GM21528 (cell line): ENCODE measurements around the gene CFAP45.

Source experiments
- ATAC-seq: cut with Tn5 transposase; IDR thresholded peaks from one replicate; pipeline ENCODE4 v1.9.1; 2021; ENCODE audit warnings: mild to moderate bottlenecking, moderate library complexity; ENCODE audit not compliant: unreplicated experiment, low FRiP score

The CFAP45 gene

DNA sequence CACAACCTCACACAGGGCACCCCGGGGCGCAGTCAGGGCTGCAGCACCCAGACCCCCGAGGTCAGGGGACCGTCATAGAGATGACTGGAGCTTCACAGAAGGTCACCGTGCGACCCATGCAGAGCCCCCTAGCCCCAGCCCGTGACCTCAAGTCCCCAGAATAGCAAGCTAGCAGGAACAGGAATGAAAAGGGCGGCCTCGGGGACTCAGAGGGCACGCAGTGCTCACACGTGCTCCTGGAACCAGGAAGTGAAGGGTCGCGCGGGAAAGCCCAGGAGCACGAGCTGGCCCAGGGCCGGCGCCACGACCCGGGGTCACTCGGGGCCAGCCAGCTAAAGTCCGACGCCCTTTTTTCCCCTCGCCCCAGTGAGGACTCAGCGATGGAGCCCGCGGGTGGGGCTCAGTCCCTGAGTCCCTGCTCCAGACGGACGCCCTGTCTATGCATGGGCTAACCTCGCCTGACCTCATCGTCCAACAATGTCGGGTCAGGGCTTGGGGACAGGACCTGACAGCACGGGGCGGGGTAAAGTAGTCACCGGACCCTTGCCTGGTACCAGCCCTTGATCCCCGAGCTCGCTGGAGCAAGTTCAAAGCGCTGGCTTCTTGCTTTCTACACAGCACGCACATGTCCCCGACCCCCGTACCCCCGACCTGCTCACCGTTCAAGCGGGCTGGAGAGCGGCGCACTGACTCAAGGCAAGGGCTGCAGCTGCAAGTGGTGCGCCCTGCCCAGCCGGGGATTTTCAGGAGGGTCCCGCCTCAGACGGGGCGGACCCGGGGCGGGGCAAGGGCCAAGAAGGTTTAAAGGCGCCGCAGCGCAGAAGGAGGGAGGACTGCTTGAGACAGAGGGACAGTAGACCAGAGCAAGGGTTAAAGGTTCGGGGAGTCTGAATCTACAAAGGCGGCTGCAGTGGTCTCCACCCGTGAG lies 25.1 kb upstream of the CFAP45 start, which contains the start of gene TAGLN2:
Gene TAGLN2, minus strand, starts transcription at position 717 of the 928 bp plus-strand sequence. CDS start 4,998 bp downstream, outside the sequence.
- ATAC-seq = peak; percentile 65

DNA sequence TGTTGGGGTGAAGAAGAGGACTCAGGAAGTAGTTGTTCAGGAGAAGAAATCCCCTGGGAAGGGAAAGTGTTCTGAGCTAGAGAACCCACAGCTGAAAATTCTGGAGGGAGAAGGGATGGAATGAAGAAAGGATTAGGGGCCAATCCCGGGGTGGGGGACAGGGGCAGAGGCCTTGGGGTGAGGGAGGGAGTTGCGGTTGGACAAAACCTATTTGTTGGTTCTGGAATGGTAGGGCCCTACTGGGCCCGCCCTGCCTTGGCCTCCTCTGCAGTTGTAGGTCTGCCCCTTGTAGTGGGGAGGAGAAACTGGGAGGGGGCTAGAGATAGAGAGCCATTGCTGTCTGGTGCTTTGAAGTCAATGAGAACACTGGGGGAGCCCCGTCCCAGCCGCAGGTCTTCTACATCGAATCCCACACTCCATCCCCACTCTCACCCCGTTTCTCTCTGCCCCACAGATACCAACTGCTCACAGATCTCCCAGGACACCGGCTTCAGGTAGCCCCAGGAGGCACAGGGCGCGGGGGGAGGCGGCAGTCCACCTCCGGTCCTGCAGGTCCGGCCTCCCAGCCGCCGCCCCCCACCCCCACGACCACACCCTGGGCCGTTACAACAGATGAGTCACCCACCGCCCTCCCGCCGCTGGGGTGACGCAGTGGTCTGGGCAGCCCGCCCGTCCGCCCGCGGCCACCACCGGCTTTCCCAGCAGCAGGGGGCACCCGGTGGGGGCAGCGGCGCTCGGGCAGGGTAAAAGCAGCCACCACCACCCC lies 24.2 kb upstream of the CFAP45 start:
- no peak for ATAC-seq

DNA sequence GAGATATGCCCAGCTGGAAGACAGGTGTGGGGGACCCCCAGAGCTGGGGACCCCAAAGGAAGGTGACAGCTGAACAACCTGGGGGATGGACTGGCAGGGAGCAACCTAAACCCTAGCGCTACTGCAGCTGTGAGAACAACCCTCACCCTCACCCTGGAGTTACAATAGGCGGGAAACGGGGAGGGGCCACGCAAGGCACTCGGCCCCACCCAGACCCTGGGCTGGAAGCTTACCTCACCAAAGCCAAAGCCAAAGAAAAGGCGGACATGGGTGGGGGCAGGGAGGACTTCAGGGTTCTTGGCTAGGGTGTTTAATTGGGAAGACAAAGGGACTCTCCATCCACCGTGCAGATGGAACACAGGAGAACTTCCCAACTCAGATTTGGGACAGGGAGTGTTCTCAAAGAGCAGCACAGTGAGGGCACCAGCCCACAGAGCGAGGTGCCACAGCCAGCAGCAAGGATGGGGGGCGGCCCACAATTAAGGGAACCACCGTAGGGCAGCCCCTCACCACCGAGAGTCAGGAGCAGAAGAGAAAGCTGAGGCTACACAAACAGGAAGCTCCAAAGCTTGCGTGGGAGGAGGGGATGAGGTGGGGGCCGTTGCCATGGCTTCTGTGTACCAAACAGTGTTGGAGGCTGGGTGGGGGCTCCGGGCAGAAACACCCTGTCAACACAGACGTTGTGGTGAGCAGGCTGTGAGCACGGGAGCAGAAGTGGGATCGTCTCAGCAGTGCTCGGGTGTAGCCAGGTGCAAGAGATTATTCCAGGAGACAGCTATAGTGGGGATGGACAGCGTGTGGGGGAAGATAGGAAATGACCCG lies 23.4 kb upstream of the CFAP45 start:
- peak; percentile 29 for ATAC-seq

DNA sequence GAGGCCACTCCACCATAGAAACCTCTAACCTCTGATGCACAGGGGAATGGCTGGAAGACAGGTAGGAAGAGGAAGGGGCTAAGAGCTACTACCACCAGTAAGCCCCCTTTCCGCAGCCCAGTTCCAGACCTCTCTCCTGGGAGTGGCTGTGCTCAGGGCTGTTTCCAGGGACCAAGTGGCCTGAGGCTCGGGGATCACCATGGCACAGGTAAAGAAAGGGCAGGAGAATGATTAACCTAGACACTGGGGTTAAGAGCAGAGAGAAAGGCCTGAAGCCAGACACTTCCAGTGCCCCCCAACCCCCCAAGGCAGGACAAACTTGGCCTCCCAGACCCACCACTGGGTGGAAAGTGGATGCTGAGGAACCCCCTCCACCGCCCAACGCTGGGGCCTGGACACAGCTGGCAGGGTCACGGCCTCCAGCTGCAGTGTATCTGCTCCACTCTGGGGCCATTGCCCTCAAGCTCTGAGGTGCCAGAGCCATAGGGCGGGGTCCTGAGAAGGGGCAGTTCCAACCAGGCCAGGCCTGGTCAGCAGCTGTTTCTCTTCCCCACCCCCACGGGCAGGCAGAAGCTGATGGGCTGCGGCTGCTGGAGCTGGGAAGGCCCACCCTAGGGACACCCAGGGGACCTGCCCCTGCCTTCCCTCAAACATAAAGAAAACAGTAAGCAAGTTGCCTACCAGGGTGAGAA lies 22.7 kb upstream of the CFAP45 start:
- ATAC-seq = no peak

DNA sequence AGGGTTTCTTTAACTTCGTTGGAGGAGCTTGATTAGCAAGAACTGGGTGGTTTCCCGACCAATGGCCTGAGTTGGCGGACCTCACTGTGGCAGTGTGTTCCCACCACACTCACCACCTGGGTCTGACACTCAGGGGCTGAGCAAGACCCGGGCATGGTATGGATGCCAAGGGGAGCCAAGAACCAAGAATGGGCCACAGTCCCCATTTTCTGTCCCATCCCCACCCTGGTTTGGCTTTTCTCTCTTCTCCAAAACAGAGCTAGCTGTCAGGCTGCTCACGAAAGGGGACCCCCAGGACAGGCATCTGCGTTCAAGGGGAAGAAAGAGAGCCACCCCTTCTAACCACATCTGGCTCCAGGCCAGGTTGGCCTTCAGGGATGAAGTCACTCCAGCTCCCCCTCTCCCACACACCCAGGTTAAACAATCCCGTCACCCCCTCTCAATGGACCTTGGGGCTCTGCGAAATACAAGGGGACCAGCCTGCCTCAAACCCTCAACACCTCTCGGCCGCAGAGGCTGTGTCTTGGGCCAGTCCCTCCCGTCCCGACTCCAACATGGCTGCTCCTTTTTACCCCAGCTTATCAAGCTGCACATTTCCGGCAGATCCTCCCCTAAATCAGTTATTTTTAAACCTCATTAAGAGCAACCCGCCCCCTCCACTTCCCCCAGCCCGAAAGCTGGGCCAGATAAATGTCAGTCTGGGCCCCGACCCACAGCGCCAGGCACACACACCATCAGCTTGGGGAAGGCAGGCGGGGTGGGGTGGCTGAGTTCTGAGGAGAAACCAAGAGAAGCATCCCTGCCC lies 21.9 kb upstream of the CFAP45 start:
- ATAC-seq = no peak

DNA sequence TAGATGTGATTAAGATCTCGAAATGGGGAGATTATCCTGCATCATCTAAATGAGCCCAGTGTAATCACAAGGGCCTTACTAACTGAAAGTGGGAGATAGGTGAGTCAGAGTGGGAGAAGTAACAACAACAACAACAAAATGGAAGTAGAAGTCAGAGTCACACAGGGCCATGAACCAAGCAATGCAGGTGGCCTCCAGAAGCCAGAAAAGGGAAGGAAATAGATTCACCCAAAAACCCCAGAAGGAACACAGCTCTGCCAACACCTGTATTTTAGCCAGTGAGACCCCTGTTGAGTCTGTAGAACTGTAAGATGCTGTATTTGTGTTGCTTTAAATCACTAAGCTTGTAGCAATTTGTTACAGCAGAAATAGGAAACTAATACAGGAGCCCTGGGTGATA lies 21.3 kb upstream of the CFAP45 start:
- peak; percentile 24 for ATAC-seq

DNA sequence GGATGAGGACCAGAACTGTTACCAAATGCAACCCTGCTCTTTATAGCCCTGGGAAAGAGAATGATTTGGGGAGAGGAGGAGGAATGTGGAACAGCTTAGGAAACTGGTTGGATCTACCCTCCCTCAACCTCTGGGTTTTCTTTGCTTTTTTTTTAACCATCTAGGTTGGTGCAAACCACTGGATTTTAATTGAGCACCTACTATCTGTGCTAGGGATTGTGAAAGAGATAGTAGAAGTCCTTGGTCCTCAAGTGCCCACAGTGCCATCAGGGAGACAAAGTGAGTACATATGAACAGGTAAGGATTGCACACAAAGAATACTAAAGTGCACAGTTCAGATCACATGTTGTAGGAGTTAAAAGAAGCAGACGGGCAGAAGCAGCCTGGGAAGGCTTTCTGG lies 20.7 kb upstream of the CFAP45 start:
- ATAC-seq = no peak

DNA sequence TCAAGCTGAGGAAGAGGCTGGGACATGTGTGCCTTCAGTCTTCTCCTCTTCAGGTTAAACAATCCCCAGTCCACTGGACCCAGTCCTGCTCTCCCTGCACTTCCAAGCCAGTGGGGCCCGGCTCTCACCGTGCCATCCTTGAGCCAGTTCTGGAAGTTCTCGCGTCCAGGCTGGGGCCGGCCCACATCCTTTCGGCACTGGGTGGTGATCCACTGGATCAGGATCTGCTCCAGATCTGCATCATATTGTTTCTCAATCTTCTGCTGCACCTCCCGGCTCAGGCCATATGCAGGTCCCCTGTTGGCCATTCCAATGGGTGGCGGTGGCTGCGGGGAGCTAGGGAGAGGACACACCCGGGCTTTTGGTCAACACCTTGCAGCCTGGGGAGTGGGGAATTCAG lies 20.2 kb upstream of the CFAP45 start:
- ATAC-seq = no peak

DNA sequence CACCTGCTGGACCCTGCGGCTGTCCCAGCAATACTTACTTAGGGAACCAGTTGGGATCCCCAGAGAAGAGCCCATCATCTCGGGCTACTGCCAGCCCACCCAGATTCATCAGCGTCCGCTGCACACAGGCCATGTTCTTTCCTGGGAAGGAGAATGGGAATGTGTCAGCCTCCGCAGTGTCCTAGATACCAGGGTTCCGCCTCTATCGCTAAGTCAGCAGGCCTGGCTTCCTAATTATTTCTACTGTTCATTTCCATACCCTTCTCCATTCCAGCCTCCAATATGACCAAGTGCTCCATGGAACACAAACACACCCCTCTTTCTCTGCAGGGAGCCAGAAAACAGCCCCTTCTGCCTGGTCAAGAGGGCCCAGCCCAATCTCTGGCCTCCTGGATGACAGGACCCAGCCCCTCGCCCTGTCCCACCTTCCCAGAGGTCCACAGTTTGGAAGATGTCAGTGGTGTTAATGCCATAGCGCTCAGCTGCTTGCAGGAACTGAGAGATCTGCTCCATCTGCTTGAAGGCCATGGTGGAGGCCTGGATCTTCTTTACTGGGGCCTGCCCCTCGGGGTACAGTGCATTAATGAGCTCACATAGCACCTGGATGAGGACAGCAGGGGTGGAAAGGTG lies 19.4 kb upstream of the CFAP45 start:
- ATAC-seq = no peak

DNA sequence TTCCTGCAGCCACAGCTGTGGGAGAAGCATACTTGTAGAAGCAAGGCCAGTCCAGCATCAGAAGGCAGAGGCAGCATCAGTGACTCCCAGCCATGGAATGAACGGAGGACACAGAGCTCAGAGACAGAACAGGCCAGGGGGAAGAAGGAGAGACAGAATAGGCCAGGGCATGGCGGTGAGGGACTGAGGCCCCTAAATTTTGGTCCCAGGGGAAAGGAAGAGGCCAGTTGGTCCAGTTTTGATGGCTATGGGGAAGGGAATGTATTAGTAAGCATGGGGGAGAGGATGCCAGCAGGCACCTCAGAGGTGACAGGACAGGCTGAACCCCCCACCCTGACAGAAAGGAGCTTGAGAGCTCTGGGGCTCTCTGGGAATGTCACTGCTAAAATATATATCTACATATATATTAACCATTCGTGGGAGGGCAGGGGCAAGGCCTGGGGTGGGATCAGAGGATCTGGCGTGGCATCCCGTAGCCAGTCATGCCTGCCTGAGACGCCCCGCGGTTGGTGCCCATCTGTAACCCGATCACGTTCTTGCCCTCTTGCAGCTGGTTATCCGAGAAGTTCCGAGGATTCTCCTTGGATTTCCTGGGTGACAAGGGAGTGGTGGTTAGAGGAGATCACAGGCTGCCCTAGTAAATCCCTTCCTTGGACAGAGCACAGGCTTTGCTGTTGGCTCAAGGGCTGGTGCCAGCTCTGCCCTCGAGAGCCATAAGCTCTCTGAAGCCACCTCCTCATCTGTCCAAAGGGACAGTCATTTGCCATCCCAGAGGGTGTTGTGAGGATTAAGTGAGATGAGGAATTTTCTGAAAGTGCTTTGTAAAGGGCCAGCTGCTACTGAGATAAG lies 18.6 kb upstream of the CFAP45 start:
- ATAC-seq = no peak

DNA sequence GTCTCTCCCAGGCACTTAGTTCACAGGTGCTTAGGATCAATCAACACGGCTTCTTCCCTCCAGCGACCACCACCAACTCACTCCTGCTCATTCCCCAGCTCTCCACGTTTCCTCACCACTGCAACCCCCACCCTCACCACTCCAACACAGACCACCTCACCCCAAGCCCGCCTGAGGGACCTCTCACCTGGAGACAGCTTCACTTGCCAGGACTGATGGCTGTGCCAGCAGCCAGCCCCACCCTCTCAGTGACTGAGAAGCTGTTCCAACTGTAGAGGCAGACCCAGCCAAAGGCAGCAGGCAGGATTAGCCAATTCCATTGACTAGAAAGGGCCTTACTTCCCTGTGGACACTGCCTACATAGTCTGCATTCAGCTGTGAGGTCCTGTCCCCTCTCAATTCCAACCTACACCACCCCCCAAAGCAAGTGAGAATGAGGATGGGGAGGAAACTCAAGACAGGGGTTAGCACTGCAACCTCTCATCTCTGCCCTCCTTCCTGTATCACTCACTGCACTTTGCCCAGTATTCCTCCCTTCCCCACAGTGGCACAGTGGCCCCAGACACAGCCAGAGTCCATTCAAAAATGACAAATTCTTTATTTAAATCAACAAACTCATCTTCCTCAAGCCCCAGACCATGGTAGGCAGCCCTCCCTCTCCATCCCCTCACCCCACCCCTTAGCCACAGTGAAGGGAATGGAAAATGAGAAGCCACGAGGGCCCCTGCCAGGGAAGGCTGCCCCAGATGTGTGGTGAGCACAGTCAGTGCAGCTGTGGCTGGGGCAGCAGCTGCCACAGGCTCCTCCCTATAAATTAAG lies 17.8 kb upstream of the CFAP45 start:
- ATAC-seq = no peak

DNA sequence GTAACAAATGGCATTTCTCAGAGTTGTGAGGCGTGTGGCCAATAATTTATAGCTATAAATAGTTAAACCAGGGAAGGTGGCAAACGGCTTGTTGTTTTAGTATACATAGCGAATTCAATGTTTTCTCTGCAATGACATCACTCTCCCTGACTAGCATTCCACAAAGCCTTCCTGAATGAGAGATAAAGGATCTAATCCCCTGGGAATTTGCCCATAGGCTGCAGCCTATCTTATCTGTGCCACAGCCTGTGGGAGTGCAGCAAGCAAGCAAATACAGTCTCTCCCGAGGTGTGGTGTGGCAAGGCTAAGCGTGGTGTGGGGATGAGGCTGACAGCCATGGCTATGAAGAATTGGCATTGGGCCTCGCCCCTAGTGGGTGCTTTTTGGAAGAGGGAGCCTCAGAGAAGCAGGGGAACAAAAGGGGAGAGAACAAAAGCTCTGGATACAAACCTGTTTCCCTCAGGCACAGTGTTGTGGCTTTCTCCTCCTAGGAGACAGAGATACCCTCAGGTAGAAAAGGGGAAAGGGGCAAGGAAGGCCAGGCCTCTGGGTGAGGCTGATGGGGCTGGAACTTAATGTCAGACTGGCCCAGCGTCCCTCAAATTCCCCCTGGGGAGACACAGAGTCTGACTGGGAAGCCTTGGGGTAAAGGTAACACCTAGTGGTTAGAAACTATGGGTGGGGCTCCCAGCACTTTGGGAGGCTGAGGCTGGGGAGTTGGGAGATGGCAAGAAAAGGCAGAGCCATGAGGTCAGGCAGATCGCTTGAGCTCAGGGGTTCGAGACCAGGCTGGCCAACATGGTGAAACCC lies 16.5 kb upstream of the CFAP45 start:
- ATAC-seq = no peak

DNA sequence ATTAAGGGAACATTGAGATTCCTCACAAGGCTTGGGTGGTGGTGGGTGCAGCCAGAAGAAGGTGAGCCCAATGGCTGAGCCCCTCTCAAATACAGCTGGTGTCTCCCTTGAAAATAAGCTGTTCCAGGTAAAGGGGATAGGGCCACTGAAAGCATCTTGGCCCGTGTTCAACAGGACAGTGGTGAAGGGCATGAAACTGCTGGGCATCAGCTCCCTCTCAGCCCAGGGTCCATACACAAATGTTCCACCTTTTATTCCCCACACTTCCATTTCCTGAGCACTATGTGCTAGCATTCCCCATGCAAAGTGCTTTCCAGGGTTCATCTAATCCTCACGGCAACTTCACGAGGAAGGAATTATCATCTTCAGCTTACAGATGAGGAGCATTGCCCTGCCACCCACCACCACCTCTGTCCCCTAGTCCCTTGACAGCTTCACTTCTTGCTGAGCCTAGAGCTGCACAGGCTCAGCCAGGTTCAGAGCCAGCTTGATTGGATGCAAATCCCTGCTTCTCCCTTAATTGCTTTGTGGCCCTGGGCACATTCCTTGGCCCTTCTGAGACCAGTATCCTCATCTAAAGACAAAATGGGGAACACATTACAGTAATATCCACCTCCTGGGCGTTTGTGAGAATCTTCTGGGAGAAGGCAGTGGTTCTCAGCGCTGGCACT lies 15.7 kb upstream of the CFAP45 start:
- no peak for ATAC-seq

DNA sequence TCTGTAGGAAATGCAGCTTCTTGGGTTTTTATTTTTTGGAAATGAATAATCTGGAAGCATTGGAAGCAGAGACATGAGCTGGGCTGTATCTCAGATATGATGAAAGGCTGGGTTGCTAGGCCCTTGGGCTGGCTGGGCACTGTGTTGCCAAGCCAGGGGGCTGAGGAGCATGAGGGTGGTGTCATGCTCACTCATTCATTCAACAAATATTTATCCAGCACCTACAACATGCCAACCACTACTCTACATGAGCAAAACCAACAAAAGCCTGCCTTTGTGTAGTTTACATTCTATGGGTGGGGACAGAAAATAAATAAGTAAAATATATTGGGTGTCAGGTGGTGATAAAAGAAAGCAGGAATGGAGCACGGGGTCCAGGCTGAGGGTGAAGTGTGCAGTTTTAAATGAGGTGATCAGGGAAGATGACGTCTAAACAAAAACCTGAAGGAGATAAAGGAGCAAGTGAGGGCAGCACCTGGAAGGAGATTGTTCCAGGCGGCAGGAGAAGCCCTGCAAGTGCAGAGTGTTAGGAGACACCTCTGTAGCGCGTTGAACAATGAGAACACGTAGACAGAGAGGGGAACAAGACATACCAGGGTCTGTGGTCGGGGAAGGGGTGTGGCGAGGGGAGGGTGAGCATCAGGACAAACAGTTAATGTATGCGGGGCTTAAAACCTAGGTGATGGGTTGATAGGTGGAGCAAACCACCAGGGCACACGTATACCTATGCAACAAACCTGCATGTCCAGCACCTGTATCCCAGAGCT lies 14.5 kb upstream of the CFAP45 start:
- no peak for ATAC-seq
